HCT116 (cell line): ENCODE results near the gene CWC27.

ENCODE experiments used
- EZH2 ChIP-seq: fragments of 200-600 bp; sonication (generic); IDR thresholded peaks from 2 replicates; pipeline ENCODE4 v1.6.1; 2017; ENCODE audit warnings: antibody characterized with exemption, mixed run types
- TF ChIP-seq, protein P1 (sequence below), 3 experiments: fragments of 200-600 bp in 1 of 3; sonication (generic) in 1 of 3; IDR thresholded peaks in 2 of 3; conservative IDR thresholded peaks in 1 of 3; 2 replicates each; pipeline ENCODE4 v1.5.1; 2012 to 2017; ENCODE audit warnings: low read depth in 2 of 3, low read length in 2 of 3, antibody characterized with exemption in 1 of 3, borderline replicate concordance in 1 of 3, control low read depth in 1 of 3, mild to moderate bottlenecking in 1 of 3, mixed read lengths in 1 of 3, mixed run types in 1 of 3, moderate library complexity in 1 of 3; ENCODE audit not compliant: insufficient read depth in 1 of 3

DNA sequence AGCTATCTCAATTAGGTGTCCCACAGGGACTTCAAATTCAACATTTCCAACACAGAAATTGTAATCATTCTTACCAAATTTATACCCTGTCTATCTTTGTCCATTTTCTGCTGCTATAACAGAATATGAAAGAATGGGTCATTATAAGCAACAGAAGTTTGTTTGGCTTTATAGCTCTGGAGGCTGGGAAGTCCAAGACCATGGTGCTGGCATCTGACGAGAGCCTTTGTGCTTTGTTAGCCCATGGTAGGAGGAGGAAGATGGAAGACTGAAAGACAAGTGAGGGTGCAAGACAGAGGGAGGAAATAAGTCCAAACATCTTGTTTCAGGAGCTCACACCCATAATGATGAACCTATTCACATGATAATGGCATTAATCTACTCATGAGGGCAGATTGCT, 72.2 kb downstream of the CWC27 start:
- TF ChIP-seq, protein P1, sequence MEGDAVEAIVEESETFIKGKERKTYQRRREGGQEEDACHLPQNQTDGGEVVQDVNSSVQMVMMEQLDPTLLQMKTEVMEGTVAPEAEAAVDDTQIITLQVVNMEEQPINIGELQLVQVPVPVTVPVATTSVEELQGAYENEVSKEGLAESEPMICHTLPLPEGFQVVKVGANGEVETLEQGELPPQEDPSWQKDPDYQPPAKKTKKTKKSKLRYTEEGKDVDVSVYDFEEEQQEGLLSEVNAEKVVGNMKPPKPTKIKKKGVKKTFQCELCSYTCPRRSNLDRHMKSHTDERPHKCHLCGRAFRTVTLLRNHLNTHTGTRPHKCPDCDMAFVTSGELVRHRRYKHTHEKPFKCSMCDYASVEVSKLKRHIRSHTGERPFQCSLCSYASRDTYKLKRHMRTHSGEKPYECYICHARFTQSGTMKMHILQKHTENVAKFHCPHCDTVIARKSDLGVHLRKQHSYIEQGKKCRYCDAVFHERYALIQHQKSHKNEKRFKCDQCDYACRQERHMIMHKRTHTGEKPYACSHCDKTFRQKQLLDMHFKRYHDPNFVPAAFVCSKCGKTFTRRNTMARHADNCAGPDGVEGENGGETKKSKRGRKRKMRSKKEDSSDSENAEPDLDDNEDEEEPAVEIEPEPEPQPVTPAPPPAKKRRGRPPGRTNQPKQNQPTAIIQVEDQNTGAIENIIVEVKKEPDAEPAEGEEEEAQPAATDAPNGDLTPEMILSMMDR (IDR thresholded peaks at IDR 0.05 in 2 of 3, conservative IDR thresholded peaks at IDR 0.05 in 1 of 3; ENCODE audit: borderline replicate concordance in 1 of 3, insufficient read depth in 1 of 3, low read depth in 2 of 3, low read length in 2 of 3) = no peak
- no peak for TF ChIP-seq EZH2
